SKM-1 treated with dmso at 0.1 percent for 144 hours (cell line): ENCODE results near the gene ZC3H18.

ENCODE experiments used
- DNase-seq: peaks from one replicate; lab custom pipeline; 2025; ENCODE audit not compliant: unreplicated experiment; lab: John Stamatoyannopoulos, UW

Gene ZC3H18

GRCh38 chr16:88671806-88672205, 101.6 kb downstream of the ZC3H18 start:
- no peak for DNase-seq

GRCh38 chr16:88672776-88673175, 102.6 kb downstream of the ZC3H18 start:
- DNase-seq: no peak

GRCh38 chr16:88673716-88674379, 103.6 kb downstream of the ZC3H18 start:
- no peak for DNase-seq

GRCh38 chr16:88676502-88677242, 106.5 kb downstream of the ZC3H18 start:
- DNase-seq: no peak

GRCh38 chr16:88677721-88678120, 107.5 kb downstream of the ZC3H18 start:
- DNase-seq: no peak

GRCh38 chr16:88678224-88678979, 108.2 kb downstream of the ZC3H18 start:
- no peak for DNase-seq

GRCh38 chr16:88680554-88681083, 110.4 kb downstream of the ZC3H18 start:
- no peak for DNase-seq

GRCh38 chr16:88681084-88681680, 111.0 kb downstream of the ZC3H18 start:
- no peak for DNase-seq
